HUES48 (cell line): ENCODE results near the gene VENTX.

ENCODE experiments used
- H3K27ac ChIP-seq: one replicate; pipeline ENCODE4 v1.7.0; 2013; ENCODE audit warnings: low read depth, low read length, inconsistent platforms
- H3K27me3 ChIP-seq: 2 replicates; pipeline ENCODE4 v1.6.1; 2013; ENCODE audit warnings: mild to moderate bottlenecking, low read length; ENCODE audit not compliant: control insufficient read depth, insufficient read depth
- H3K36me3 ChIP-seq: 2 replicates; pipeline ENCODE4 v1.6.1; 2013; ENCODE audit warnings: low read length; ENCODE audit not compliant: control insufficient read depth, insufficient read depth
- H3K4me1 ChIP-seq: 2 replicates; pipeline ENCODE4 v1.6.1; 2013; ENCODE audit warnings: mild to moderate bottlenecking, low read length; ENCODE audit not compliant: control insufficient read depth, insufficient read depth
- H3K4me3 ChIP-seq: 2 replicates; pipeline ENCODE4 v1.5.1; 2013; ENCODE audit warnings: mild to moderate bottlenecking, low read depth, low read length
- H3K9ac ChIP-seq: 2 replicates; pipeline ENCODE4 v1.6.1; 2013; ENCODE audit warnings: mild to moderate bottlenecking, low read depth, low read length, moderate library complexity
- H3K9me3 ChIP-seq: 2 replicates; pipeline ENCODE4 v1.6.1; 2013; ENCODE audit warnings: low read length; ENCODE audit not compliant: control insufficient read depth, insufficient read depth

VENTX gene

GRCh38 chr10:133267829-133268228 lies 30.2 kb downstream of the VENTX start:
- Histone ChIP-seq H3K9me3 (no peaks in the 10 kb centered on the region), H3K27ac (no peak overlapping the region)

GRCh38 chr10:133268532-133268931 lies 30.9 kb downstream of the VENTX start:
- no peak overlapping the region for H3K9ac ChIP-seq
- H3K36me3 ChIP-seq: no peaks in the 10 kb centered on the region
- no peaks in the 10 kb centered on the region for H3K4me1 ChIP-seq
- no peaks in the 10 kb centered on the region for H3K9me3 ChIP-seq
- no peak overlapping the region for H3K27ac ChIP-seq
- no peak overlapping the region for H3K4me3 ChIP-seq
- 0 out of 2 replicates have a peak, but pooled peaks cover 2% of the 10 kb centered on the region for H3K27me3 ChIP-seq

More at GRCh38 chr10:133267829-133268228, 30.2 kb downstream of the VENTX start:
- H3K36me3 ChIP-seq: no peaks in the 10 kb centered on the region
- H3K9ac ChIP-seq: no peak overlapping the region
- no peak overlapping the region for H3K4me3 ChIP-seq
- peaks cover 9% of the 10 kb centered on the region for H3K27me3 ChIP-seq
- no peaks in the 10 kb centered on the region for H3K4me1 ChIP-seq

GRCh38 chr10:133269367-133269766 lies 31.7 kb downstream of the VENTX start:
- Histone ChIP-seq H3K27ac (no peak overlapping the region), H3K9ac (no peak overlapping the region), H3K9me3 (no peaks in the 10 kb centered on the region), H3K27me3 (no peaks in the 10 kb centered on the region), H3K4me1 (no peaks in the 10 kb centered on the region), H3K36me3 (no peaks in the 10 kb centered on the region), H3K4me3 (no peak overlapping the region)

- no peaks in the 10 kb centered on the region for H3K4me1 ChIP-seq
- no peaks in the 10 kb centered on the region for H3K36me3 ChIP-seq
- no peaks in the 10 kb centered on the region for H3K9me3 ChIP-seq
- no peak overlapping the region for H3K9ac ChIP-seq
- no peak overlapping the region for H3K4me3 ChIP-seq
- no peaks in the 10 kb centered on the region for H3K27me3 ChIP-seq
- H3K27ac ChIP-seq: no peak overlapping the region
Observed at GRCh38 chr10:133270204-133270603, 32.5 kb downstream of the VENTX start.

GRCh38 chr10:133270773-133271297 lies 33.2 kb downstream of the VENTX start:
- H3K36me3 ChIP-seq: no peaks in the 10 kb centered on the region
- H3K4me1 ChIP-seq: no peaks in the 10 kb centered on the region; the same call in 1 of the 2 replicates
- H3K9me3 ChIP-seq: no peaks in the 10 kb centered on the region

GRCh38 chr10:133271521-133272300 lies 34.1 kb downstream of the VENTX start:
- no peak overlapping the region for H3K9ac ChIP-seq
- H3K27ac ChIP-seq: no peak overlapping the region
- no peak overlapping the region for H3K4me3 ChIP-seq
- no peaks in the 10 kb centered on the region for H3K36me3 ChIP-seq
- peaks cover 5% of the 10 kb centered on the region; the same call in 1 of the 2 replicates for H3K4me1 ChIP-seq
- no peaks in the 10 kb centered on the region for H3K9me3 ChIP-seq
- H3K27me3 ChIP-seq: peaks cover 7% of the 10 kb centered on the region

More at GRCh38 chr10:133270773-133271297, 33.2 kb downstream of the VENTX start:
- no peaks in the 10 kb centered on the region for H3K27me3 ChIP-seq
- no peak overlapping the region for H3K4me3 ChIP-seq
- no peak overlapping the region for H3K9ac ChIP-seq
- H3K27ac ChIP-seq: no peak overlapping the region

GRCh38 chr10:133272301-133272963 lies 34.8 kb downstream of the VENTX start:
- Histone ChIP-seq H3K9ac (no peak overlapping the region), H3K4me1 (peaks cover 5% of the 10 kb centered on the region; the same call in 1 of the 2 replicates), H3K27me3 (peaks cover 7% of the 10 kb centered on the region), H3K36me3 (no peaks in the 10 kb centered on the region), H3K4me3 (no peak overlapping the region), H3K9me3 (no peaks in the 10 kb centered on the region), H3K27ac (no peak overlapping the region)

- H3K4me1 ChIP-seq: peaks cover 5% of the 10 kb centered on the region; the same call in 1 of the 2 replicates
- no peak overlapping the region for H3K4me3 ChIP-seq
- H3K9ac ChIP-seq: no peak overlapping the region
- H3K9me3 ChIP-seq: no peaks in the 10 kb centered on the region
- H3K27me3 ChIP-seq: peaks cover 7% of the 10 kb centered on the region
- H3K27ac ChIP-seq: no peak overlapping the region
- H3K36me3 ChIP-seq: no peaks in the 10 kb centered on the region
Observed at GRCh38 chr10:133272964-133273420, 35.3 kb downstream of the VENTX start.

GRCh38 chr10:133273534-133274143 lies 36.0 kb downstream of the VENTX start:
- Histone ChIP-seq H3K27me3 (peaks cover 7% of the 10 kb centered on the region), H3K9ac (no peak overlapping the region), H3K9me3 (no peaks in the 10 kb centered on the region), H3K4me3 (no peak overlapping the region), H3K27ac (no peak overlapping the region), H3K4me1 (peaks cover 5% of the 10 kb centered on the region; the same call in 1 of the 2 replicates), H3K36me3 (no peaks in the 10 kb centered on the region)

GRCh38 chr10:133274751-133275683 lies 37.4 kb downstream of the VENTX start:
- Histone ChIP-seq H3K4me1 (peaks cover 5% of the 10 kb centered on the region; the same call in 1 of the 2 replicates), H3K27ac (no peak overlapping the region)

More at GRCh38 chr10:133274751-133275683, 37.4 kb downstream of the VENTX start:
- no peak overlapping the region for H3K9ac ChIP-seq
- H3K27me3 ChIP-seq: peaks cover 7% of the 10 kb centered on the region
- peaks cover 11% of the 10 kb centered on the region for H3K36me3 ChIP-seq
- no peak overlapping the region for H3K4me3 ChIP-seq
- no peaks in the 10 kb centered on the region for H3K9me3 ChIP-seq
